Erythroblast (primary cell): ENCODE results near the gene ZNF460.

Experiments used
- DNase-seq, 2 experiments: peaks; one replicate each; lab custom pipeline; 2025; lab: John Stamatoyannopoulos, UW
- GATA1 ChIP-seq: IDR thresholded peaks from 2 replicates; pipeline ENCODE4 v1.6.1; 2011; ENCODE audit warnings: low read depth, mild to moderate bottlenecking, control low read depth, low read length, moderate library complexity
- POLR2A ChIP-seq: IDR thresholded peaks from 2 replicates; pipeline ENCODE4 v1.6.1; 2011; ENCODE audit warnings: mild to moderate bottlenecking, low read length

ZNF460 gene

DNA sequence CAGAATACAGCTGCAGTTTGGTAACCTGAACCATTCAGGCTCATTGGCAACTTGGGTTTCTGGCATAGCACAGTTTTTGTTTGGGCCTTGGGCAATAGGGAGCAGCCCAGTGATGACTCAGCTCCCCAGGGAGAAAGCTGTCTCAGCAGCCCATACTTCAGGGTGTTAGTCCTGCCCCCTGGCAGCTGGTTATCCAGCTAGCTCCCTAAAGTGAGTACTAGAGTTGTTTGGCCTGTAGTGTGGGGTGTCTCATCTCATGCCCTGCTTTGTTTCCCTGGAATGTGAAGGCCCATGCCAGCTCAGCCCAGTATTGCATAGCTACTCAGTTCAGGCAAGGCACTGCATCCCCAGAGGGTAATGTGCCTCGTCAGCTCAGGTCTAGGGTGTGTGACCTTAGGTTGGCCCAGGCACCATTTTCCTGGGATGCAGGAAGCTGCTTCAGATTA lies 21.8 kb downstream of the ZNF460 start:
- DNase-seq, result peak; percentile 69 to 82
- no peak for TF ChIP-seq GATA1
- TF ChIP-seq POLR2A, result no peak

DNA sequence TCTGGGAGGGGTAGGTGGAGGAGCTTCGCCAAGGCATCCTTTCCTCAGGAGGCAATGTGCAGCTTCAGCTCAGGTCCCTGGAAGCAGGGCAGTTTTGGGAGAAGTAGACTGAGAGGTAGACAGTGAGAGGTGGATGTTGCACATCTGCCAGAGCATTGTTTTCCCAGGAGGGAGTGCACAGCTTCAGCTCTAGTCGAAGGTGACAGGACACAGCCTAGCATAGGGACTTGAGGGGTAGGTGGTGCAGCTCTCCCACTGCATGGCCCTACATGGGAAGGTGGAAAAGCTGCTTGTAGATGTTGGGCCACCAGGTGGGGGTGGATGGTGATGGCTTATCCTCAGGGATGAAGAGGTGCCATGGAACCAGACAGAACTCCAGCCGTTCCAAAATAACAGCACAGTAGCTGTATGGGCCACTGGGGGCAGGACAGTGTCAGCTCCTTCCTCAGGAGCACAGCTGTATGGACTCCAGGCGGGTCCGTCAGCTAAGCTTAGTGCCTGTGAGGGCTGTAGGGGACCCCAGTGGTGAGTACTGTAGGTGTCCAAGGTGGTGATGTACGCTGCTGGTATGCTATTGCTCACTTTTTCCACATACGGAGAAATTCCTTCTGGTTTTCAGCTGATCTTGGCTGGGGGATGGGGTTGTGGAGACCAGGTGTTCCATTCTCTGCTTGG lies 22.6 kb downstream of the ZNF460 start:
- no peak for DNase-seq
- TF ChIP-seq GATA1 (no peak), POLR2A (no peak)

DNA sequence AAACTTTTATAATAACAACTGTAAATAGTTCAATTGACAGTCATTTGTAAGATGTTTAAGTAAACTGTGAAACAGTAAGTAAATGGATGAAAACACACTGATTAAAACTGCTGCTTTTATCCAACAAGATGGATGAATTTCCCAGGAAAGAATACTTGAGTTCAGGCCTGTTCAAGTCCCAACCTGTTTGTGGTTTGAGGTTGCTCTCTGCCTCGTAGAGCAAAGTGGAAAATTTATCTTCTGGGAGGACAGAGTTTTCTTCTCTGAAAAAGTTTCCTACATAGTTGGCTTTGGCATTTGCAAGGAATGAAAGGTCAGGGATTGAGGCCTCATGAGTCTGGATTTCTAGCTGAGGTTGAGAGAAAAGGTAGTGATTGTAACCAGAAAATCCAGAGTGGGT lies 24.8 kb downstream of the ZNF460 start:
- no peak for DNase-seq
- no peak for TF ChIP-seq POLR2A
- no peak for TF ChIP-seq GATA1

DNA sequence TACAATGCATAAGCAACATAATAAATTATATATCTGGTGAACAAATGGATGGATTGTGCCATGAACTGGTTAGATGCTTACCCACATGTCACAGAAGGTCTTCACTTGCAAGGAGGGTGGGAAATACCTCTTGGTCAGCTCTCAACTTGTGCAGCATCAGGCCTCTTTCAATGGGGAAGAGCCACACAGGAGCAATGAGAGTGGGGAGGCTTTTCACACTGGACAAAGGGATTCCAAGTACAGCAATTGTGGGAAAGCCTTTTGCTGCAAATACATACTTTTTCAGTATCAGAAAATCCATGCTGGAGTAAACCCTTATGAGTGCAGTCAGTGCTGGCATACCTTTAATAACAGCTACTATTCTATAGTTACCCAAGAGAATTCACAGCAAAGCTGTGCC lies 28.2 kb downstream of the ZNF460 start:
- DNase-seq, result no peak

DNA sequence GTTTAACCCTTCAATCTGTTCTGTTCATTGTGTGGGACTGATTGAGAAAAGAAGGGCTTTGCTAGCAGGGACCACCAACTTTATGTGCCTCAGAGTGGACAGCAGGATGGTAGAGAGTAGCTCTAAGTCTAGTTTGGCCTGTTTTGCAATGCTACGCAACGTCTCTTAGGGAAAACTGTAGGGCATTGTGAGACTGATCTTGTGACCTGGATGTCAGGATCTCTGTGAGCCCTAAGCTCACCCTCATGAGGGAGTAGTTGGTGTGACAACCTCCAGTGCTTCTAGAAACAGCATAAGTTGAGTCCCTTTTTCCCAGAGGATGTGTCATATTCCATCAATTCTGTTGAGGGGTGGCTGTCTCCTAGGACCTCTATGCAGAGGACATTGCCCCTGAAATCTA lies 30.5 kb downstream of the ZNF460 start:
- TF ChIP-seq POLR2A (no peak), GATA1 (no peak)
- DNase-seq, result no peak

More for the DNA sequence above, 28.2 kb downstream of the ZNF460 start:
- TF ChIP-seq POLR2A, result no peak
- no peak for TF ChIP-seq GATA1

DNA sequence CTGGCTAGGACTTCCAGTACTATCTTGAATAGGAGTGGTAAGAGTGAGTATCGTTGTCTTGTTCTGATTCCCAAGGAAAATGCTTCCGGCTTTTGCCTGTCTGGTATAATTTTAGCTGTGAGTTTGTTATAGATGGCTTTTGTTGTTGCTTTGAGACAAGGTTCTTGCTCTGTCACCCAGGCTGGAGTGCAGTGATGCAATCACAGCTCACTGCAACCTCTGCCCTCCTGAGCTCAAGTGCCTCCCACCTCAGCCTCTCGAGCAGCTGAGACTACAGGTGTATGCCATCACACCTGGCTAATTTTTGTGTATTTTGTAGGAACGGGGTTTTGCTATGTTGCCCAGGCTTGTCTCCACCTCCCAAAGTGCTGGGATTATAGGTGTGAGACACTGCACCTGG lies 33.9 kb downstream of the ZNF460 start:
- TF ChIP-seq POLR2A (no peak), GATA1 (no peak)
- DNase-seq, result no peak

DNA sequence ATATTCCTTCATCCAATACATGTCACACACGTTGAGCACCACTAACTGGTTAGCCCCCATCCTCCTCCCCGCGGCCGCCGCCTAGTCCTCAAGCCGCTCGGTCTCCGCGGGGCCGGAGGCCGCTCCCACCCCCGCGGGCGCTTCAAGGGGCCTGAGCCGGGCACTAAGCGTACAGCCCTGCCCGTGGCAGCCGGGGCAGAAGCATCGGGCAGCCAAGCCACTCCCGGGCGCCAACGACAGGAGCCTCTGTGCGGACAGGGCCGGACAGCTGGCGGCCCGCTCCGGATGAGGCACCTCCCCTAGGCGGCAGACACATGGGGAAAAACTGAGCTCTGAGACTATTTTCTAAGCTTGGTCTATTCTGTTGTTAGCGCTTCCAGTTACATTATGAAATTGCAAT lies 37.2 kb downstream of the ZNF460 start:
- peak; percentile 12 to 38 for DNase-seq
- TF ChIP-seq POLR2A (no peak), GATA1 (no peak)

DNA sequence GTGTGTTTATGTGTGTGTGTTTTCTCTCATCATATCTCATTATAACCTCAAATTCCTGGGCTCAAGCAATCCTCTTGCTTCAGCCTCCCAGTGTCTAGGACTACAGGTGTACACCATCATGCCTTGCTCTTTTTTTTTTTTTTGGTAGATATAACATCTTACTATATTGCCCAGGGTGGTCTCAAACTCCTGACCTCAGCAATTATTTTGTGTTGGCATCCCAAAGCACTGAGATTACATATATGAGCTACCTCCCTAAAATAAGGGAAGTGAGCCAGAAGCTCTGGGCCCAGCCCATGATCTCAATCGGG lies 39.5 kb downstream of the ZNF460 start:
- no peak for DNase-seq
- TF ChIP-seq POLR2A (no peak), GATA1 (no peak)

DNA sequence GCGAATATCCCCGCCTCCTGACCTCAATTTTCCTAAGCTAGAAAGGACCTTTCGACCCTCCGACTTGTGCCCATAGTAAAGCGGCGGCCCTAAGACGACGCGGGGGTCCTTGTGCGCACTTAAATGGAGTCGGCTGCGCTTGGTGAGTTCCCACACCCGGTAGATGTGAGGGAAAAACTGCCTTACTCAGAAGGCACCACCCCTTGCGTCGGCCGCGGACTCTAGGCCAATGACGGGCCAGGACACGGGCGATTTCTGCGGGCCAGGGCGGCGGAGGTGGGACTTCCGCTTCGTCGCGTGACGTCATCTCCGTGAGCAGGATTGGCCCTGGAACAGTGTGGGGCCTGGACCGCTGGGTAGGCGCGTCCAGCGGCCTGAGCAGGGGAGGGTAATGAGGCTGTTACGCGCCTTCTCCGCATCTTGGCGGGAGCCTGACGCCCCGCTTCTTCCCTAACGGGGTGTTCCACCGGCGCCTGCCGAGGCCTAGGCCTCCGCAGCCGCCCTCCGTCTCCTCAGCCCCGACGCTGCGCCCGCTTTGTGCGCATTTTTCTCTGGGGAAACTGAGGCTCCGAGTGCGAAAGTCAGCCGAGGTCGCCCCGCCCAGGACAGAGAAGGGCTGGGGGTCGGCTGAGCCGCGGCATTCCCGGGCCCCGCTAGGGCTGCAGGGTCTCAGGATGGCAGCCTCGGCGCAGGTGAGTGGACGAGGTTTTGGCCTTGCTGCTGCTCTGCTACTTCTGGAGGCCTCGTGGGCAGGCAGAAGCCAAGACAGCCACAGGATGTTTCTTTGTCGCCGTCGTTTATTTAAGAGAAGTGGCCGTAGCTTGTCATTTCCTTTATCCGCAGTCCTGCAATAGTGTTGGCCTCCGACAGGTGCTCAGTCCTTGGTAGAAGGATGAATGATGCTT lies 40.1 kb downstream of the ZNF460 start, which contains the start of gene ZNF543:
TSS of gene ZNF543 (plus strand) at position 293 of the 905 bp plus-strand sequence. CDS start at position 675, 382 bp downstream.
- TF ChIP-seq POLR2A, result peak; percentile 92
- no peak for TF ChIP-seq GATA1
- DNase-seq, result peak; percentile 99

DNA sequence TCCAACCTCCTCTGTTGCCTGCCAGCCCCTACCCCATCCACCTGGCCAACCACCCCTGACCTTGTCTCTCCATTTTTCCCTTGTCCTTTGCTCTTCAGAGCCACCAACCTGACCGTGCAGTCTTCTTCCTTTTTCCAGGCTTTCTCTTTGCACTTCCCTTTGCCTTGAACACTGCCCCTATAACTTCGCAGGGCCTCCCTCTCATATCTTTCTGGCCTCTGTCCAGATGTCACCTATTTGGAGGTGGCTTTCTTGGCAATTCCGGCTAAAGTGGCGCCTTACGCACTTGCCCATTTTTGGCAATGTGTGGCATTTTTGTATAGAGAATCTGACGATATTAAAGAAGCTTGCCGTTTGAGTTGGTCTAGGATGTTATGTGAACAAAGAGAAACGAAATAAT lies 40.8 kb downstream of the ZNF460 start:
- DNase-seq, result peak; percentile 44 to 58
- TF ChIP-seq POLR2A, result no peak
- TF ChIP-seq GATA1, result no peak

DNA sequence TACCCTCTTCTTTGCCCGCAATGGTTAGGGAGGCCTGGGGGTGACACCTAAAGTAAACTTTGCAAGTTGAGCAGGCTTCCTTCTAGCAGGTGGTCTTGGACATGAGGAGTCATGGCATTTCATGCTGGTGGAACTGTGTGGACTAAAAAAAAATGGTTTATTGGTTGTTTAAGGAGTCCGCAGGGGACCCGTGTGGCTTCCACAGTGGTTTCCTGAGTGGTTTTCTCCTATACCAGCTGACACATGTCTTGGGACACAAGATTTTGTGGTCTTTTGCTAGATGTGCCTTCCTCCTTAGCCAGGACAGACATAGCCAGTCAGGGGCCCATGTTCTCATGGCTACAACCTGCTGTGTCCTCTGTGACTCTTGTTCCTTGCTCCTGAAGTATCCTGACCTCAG lies 41.5 kb downstream of the ZNF460 start:
- TF ChIP-seq POLR2A, result no peak
- no peak for TF ChIP-seq GATA1
- peak in 1 of 2 experiments; percentile 38 for DNase-seq

DNA sequence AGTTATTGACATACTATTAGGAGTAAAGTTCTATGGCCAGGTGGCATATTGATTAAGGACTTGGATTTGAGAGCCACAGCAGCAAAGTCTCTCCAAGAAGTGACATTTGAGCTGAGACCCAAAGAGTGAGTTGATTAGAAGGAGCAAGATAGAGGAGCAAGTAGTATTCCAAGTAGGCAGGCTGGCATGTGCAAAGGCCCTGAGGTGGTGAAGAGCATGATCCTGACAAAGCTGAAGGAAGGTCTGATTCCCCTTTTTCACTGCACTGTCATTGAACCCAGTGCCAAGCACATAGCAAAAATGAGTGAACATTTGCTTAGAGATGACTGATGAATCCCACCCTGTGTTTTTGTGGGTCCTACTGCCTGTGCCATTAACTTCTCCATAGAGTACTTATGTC lies 44.7 kb downstream of the ZNF460 start:
- no peak for TF ChIP-seq GATA1
- no peak for TF ChIP-seq POLR2A

DNA sequence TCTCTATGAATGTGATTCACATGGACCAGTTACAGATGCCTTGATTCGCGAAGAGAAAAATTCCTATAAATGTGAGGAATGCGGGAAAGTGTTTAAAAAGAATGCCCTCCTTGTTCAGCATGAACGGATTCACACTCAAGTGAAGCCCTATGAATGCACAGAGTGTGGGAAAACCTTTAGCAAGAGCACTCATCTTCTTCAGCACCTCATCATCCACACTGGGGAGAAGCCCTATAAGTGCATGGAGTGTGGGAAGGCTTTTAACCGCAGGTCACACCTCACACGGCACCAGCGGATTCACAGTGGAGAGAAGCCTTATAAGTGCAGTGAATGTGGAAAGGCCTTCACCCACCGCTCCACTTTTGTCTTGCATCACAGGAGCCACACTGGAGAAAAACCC lies 47.7 kb downstream of the ZNF460 start:
- no peak for TF ChIP-seq GATA1
- TF ChIP-seq POLR2A, result no peak

More for the DNA sequence above, 44.7 kb downstream of the ZNF460 start:
- no peak for DNase-seq

DNA sequence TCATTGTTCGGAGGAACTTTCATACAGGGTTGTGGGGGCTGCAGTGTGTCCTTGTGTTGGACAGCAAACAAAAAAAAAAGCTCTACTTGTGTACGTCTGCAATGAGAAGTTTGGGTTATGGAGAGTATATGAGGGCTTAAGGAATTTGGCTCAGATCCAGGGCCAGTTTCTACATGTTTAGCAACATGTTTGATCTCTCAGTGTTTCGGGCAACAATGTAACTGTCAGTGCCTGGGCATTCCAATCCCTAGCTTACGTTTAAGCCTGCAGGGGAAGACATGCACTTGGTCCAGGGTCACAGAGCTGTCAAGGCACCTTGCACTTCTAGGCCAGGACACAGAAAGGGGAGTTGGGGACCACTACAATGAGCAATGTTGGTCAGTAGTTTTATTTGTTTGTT lies 53.9 kb downstream of the ZNF460 start:
- TF ChIP-seq GATA1, result no peak
- TF ChIP-seq POLR2A, result no peak
- no peak for DNase-seq

More for the DNA sequence above, 47.7 kb downstream of the ZNF460 start:
- DNase-seq, result no peak

DNA sequence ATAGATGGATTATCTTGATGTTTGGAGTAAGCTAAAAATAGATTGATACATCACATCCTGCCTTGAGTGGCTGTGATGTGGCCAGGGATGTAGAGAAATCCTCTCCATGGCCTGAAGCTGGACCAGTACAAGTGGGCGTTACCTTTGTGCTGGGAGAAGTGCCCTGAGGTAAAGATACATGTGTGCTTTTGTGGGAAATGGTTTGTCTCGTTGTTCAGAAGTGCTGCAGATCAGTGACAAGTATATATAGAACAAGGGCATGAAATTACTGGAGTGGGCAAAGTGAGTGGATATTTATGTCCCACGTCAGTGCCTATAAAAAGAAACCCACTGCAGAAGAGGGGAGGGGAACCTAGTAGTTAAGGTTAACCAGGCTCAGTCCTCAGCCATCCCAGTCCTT lies 58.6 kb downstream of the ZNF460 start:
- no peak for TF ChIP-seq POLR2A
- TF ChIP-seq GATA1, result no peak

More for the DNA sequence above, 58.6 kb downstream of the ZNF460 start:
- no peak for DNase-seq
